ENCODE results near the gene RAN. TPM values are rescaled to one million over a fixed set of nuclear protein-coding genes. Genes with fewer than 3 reads are reported as not detected.
"Not testable (repeated sequence)": the region's sequence is repeated elsewhere in the genome, so short reads cannot be mapped to it uniquely, and the experiment has no call there.

Gene RAN
- total RNA-seq, 1 experiment from 2014 or later: 579 TPM

DNA sequence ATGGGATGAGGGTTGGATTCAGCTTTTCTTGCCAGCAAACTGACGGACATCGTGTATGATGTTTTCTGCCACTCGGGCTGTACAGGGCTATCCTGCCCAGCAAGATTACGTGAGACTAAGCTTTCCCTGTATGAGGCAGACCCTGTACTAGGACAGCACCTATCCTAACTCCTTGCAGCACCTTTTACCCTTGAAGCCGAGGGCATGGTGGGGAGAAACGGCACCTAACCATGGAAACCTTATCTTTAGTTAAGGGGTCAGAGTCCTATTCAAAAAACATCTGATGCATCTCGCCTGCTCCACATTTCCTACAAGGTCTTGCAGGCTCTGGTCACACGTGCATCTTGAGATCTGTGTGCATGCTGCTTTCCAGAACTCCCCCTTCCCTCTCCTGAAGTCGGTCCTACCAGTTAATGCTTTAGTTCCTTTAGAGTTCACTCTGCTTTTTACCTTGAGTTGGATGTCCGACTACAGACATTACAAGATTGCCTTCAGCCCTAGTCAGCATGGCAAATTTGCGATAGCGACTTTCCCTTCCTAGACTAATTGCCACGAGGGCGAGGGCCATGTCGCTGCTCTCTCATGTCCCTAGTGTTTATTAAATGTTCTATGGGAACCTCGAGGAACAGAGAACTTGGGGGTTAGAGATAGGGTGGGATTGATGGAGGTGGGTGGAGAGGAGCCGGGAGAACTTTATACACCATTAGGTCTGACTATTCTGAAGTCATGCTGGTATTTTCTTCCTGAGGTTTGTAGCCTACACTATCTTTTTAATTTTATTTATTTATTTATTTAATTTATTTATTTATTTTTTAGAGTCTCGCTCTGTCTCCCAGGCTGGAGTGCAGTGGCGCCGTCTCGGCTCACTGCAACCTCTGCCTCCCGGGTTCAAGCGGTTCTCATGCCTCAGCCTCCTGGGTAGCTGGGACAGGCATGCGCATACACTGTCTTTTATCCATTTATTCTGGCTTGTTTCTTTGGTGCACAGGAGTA lies 6.6 kb downstream of the RAN start:
- peak; percentile 9 for DNase-seq (ENCODE audit: low read depth)

DNA sequence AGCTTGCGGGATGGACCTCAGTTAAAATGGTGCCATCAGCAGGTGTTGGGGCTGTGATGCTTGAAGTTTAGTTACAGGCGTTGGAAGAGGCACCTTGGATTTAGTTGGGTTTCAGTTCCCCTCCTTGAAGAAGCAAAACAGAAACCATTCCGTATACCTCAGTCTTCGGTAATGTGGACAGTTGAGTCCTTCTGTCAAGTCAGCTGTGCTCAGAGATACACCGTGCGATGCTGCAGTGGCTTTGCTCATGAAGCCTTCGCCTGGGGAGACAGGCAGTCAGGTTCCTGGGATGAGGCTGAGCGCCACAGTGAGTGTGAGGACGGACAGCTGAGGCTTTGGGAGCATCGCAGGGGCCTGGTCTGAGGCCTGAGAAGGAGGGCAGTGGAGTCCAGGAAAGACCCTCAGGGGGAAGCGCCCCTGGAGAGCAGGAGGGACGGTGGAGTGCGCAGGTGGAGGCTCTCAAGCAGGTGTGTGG lies 7.4 kb downstream of the RAN start:
- no peak for DNase-seq (ENCODE audit: low read depth)

DNA sequence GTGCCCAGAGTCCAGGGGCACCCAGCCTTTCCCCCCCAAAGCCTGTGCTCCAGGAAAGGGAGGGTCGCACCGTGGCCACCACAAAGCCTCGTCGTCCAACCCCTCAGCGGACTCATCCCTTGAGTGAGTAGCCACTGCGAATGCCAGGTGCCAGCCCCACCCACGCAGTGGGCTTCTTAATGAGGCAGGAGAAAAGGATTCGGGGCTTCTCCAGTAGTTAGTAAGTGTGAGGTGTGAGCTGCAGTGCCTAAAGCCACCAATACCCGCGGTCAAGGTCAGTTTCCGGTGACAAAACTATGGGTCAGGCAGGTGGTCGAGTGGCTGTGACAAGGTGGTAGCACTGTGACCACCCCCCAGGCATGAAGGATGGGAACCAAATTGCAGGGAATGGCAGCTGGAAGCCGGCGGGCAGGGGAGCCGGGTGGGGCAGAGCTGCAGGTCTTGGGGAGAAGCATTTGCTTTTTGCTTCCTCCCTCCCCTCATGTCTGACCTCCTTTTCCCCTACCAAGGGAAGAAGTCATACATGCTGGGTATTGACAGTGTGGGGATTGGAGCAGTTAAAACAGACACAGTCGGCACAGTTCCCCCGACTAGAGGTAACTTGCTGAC lies 8.0 kb downstream of the RAN start:
- DNase-seq (ENCODE audit: low read depth): no peak

DNA sequence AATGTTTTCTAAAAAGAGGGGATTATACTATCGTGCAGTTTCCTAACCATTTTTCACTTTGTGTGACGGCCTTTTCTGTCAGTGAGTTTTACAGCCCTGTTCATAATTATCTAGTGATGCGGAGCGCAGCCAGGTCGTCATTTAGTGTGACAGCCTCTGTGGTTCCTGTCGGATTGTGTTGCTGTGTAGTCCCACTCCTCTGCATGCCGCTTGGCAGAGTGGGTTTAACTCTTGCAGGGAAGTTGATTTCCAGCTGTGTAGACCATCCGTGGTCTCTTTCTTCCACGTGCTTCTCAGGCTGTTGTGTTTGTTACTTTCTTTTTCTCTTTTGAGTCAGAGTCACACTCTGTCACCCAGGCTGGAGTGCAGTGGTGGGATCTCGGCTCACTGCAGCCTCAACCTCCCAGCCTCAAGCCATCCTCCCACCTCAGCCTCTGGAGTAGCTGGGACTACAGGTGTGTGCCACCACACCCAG lies 8.6 kb downstream of the RAN start:
- DNase-seq (ENCODE audit: low read depth): no peak

DNA sequence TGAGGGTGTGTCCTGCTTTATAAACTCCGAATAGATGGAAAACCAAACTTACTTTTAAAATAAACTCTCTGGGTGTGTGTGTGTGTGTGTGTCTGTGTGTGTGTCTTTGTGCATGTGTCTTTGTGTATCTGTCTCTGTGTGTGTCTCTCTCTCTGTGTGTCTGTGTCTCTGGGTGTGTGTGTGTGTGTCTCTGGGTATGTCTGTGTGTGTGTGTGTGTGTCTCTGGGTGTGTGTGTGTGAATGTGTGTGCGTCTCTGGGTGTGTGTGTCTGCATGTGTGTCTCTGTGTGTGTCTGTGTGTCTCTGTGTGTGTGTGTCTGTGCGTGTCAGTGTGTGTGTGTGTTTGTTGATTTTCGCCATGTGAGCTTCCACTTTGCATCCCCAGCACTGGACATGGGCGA lies 9.2 kb downstream of the RAN start:
- no peak for DNase-seq (ENCODE audit: low read depth)

DNA sequence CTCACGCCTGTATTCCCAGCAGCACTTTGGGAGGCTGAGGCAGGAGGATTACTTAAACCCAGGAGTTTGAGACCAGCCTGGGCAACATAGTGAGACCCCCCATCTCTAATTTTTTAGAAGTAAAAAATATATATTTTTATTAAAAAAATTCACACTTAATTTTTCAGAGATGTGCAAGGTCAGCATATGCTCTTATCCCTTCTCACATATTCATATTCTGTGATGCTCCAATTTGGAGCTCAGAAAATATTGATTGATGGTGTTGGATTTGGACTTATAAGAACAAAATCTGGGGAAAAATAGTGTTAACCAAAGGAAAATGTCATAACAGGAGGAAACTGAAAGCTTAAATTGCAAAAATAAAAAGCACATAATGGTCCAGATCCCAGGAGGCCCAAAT lies 9.7 kb downstream of the RAN start:
- DNase-seq (ENCODE audit: low read depth): no peak

DNA sequence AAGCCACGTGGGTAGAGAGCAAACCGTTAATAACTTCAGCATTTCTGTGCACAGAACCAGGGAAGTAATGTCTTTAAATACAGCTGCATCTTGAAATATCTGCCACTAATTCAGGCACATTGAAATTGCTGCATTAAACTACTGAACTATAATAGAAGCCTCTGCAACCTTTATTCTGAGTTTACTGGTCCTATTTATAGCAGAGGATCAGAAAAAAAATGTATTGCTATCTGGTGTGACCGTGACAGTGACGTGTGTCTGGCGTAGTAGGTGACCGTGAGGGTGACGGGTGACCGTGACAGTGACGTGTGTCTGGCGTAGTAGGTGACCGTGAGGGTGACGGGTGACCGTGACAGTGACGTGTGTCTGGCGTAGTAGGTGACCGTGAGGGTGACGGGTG lies 15.3 kb downstream of the RAN start:
- DNase-seq (ENCODE audit: low read depth): not testable (repeated sequence)

DNA sequence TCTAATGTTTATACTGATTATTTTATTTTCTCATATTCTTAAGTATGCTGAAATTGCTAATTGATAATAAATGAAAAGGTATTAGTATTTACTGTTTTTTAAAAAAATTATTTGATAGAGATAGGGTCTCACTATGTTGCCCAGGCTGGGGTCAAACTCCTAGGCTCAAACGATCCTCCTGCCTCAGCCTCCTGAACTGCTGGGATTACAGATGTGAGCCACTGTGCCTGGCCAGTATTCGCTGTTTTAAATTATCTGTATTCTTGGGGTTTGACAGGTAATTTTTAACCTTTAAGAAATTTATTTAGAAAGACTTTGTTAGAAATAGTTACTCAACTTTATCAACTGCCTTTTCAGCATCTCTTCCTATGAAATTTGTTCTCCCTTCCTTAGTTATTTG lies 32.2 kb downstream of the RAN start:
- no peak for DNase-seq (ENCODE audit: low read depth)

DNA sequence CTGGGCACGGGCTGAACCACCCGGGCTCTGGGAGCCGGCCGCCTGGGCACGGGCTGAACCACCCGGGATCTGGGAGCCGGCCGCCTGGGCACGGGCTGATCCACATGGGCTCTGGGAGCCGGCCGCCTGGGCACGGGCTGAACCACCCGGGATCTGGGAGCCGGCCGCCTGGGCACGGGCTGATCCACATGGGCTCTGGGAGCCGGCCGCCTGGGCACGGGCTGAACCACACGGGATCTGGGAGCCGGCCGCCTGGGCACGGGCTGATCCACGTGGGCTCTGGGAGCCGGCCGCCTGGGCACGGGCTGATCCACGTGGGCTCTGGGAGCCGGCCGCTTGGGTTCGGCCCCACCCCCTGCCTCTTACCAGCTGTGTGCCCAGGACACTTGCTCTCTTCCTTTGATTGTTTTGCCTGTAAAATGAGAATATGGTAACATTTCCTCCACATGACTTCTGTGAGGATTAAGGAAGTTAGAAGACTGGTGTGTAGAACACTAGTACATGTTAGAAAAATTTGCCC lies 33.1 kb downstream of the RAN start:
- DNase-seq (ENCODE audit: low read depth): not testable (repeated sequence)

DNA sequence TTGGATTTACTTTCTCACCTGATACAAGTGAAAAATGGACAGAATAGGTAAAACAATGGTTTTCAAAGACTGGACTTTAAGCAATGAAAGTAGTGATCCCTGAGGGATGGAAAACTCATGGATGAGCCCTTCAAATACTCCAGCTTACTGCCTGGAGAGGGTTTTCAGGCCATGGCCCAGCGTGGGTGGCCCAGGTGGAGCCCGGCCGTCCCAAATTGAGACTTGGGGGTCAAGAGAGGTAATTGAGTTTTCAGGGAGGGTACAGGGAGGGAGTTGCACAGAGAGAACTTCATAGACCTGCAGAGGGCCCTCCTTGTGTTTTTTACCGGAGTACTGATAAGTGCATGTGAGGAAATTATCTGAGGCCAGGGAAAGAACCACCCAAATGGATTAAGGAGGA lies 37.2 kb downstream of the RAN start:
- no peak for DNase-seq (ENCODE audit: low read depth)

DNA sequence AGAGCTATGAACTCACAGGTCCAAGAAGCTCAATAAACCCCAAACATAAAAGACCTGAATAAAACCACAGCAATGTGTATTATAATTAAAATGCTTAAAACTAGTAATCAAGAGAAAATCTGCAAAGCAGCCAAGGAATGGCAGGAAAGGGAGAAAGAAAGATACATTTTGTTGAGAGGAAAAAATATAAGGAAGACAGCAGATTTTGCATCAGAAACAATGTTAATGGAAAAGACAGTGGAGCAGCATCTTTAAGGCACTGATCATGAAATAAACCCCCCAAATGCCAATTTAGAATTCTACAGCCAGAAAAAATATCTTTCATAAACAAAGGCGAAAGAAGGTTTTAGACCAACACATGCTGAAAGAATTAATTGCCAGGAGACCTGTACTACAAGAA lies 39.3 kb downstream of the RAN start:
- no peak for DNase-seq (ENCODE audit: low read depth)

DNA sequence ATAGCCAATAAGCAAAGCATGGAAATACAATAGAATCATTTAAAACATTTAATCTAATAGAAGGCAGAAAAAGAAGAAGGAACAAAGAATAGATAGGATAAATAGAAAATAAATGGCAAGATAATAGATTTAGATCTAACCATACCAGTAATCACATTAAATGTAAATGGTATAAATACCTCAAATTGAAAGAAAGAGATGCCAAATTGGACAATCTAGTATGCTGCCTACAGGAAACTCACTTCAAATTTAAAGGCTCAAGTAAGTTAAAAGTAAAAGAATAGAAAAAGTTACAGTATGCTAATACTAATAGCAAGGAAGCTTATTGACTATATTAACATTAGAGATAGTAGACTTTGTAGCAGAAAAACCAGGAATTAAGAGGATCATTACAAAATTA lies 40.1 kb downstream of the RAN start:
- DNase-seq (ENCODE audit: low read depth): no peak

DNA sequence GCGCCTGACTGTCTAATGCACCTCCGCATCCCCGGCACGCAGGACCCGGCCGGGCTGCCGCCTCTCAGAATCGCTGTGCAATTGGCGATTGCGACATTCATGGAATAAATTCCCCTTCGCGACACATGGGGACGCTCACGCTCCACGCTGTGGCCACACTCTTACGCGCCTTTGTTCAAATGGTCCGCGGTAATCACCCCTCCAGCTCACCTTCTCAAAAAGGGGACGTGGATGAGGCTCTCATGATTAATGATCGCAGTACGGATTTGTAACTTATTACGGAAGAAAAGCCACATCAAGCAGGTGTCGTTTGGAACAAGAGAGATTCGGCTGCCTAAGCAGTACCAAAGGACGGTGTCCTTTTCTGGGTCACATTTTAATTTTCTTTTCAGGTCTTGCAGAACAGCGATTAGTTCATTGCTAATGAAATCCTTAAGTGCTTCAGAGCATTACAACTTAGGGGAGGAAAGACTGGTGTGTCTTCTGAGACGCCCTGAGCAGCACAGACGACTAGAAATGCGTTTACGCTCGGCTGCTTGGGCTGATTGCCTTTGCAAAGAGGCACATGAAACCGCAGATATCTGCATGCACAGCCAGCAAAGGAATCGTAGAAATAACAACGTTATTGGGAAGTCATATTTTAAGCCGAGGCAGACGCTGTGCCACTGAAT lies 44.5 kb downstream of the RAN start:
- peak; percentile 21 for DNase-seq (ENCODE audit: low read depth)

DNA sequence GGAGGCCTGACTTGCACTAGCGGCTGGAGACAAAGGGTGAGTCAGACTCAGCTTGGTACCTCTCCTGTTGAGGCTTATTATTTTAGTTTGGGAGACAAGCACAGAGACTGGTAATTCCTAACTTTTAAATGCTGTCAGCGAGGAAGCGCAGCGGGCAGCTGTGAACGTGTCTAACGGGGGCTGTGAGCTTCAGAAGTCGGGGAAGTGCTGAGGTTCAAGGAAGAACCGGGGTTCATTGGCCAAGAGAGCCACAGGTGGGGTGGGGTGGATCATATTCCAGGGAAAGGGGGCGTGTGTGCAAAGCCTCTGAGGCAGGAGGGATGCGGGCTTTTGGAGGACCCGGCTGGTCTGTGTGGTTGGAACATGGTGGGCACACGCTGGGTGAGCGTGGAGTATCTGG lies 45.7 kb downstream of the RAN start:
- DNase-seq (ENCODE audit: low read depth): no peak

DNA sequence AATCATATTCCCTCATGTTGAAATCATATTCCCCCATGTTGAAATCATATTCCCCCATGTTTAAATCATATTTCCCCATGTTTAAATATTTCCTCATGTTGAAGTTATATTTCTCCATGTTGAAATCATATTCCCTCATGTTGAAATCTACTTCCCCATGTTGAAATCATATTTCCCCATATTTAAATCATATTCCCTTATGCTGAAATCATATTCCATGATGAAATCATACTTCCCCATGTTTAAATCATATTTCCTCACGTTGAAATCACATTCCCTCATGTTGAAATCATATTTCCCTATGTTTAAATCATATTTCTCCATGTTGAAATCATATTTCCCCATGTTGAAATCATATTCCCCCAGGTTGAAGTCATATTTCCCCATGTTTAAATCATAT lies 47.2 kb downstream of the RAN start:
- DNase-seq (ENCODE audit: low read depth): no peak

DNA sequence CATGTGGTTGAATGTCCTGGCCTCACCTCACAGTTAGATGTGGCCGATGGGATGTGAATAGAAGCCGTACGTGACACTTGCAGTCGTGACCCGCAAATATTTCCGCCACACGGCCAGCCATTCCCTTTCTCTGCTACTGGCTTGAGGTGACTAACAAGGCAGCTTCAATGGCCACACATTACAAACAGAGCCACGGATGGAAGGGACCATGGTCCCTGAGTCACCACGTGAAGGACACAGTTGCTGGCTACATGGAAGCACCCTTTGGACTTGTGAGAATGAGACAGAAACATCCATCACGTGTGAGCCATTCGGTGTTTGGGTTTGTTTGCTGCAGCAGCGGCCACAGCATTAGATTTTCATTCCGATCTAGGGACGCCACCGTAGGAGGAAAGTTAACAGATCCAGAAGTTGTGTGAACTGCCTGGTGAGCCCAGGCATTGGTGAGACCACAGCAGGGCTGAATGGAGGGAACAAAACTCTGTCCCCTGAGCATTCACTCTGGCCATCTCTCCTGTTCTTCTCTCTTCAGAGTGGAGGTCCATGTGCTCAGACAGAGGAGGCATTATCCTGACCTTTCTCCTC lies 48.3 kb downstream of the RAN start:
- DNase-seq (ENCODE audit: low read depth): no peak

DNA sequence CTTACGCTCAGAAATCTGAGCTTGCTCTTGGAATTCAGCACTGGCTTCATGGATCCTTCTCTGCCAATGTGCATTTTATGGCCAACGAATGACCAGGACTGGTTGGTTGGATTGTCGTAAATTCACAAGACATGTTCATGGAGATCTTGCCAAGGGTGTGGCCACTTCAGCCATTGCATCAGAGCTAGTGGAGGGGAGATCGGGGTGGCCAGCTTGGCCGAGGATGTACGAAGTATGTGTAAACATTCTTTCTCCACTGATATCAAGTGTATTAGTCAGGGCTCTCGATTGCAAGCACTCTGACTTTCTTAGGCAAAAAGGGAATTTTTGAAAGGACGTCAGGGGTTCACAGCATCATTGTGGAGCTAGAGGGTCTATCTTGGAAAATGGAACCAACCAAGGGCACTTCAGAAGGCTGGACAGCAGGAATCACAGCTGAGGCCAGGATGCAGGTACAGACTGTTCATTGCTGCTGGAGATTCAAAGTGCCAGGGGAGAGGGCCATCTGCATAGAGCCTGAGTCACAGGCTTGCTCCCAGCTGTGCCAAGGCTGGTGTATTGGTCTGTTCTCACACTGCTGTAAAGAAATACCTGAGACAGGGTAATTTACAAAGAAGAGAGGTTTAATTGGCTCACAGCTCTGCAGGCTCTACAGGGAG lies 49.0 kb downstream of the RAN start:
- DNase-seq (ENCODE audit: low read depth): no peak

DNA sequence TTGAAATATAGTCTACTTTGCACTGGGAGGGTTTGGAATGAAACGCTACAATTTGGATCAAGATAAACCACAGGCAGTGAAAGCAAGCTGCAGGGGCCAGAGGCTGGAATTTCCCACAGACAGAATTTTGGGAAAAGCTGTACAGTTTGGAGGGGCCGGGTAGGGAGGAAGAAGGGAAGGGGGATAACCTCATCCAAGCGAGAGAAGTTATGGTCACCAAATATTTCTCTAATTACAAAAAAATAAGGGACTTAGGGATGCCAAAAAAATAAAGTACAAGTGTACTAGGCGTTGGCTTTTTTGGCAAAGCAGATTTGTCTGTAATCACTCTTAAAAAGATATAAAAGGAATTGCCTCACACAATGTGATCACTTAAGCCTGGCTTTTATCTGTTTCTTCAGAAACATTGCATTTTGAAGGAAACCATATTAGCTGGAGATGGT lies 50.7 kb downstream of the RAN start:
- no peak for DNase-seq (ENCODE audit: low read depth)

DNA sequence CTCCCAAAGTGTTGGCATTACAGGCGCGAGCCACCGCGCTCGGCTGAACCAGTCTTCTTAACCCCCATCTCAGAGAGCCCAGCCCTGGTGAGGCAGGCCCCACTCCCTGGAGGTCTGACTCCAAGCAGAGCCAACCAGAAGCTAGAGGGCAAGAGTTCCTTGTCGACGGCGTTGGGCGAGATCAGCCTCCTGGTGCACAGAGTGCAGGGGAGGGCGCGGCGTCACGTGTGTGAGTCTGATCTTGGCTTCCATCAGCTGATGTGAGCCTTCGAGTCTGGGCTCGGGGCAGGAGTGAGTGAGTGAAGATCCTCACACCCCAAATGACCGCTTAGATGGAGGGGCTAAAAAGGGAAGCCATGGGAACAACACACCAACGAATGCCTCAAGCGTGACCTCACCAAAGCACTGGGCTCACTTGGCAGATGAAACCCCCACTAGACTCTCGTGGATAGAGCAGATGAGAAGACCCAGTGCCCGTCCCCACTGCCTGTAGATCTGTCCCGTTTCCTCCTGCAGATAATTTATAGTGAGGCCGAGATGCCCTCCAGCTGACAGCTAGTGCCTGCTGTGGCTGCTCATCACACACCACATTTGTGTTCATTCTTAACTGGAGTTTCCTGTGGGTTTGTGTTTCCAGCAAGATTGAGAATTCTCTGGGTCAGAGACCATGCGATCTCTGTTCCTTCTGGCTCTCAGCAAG lies 53.2 kb downstream of the RAN start:
- DNase-seq (ENCODE audit: low read depth): no peak

DNA sequence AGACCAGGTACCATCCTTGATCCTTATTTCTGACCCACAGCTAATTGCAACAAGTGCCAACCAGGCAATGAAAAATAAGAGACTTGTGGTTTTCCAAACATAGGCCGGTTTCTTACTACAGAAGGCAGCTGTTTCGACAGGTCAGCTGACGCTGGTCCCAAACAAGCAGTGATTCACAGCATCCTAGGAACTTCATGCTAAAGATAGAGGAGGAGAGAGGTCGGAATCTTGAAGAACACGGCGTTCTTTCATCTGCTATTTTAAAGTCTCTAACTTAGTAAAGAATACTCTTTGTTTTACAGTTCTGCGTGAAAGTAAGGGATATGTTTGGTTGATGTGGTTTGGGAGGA lies 53.8 kb downstream of the RAN start:
- DNase-seq (ENCODE audit: low read depth): no peak
